CD4-positive, alpha-beta memory T cell (primary cell): ENCODE data around the gene PKDCC. TPM values are rescaled to one million over a fixed set of nuclear protein-coding genes. Genes with fewer than 3 reads are reported as not detected.
A peak's percentile ranks its signal among the peaks of the same experiment; 100 is the strongest.

Experiments
- CTCF ChIA-PET: fragments of 350-600 bp; sonication (Branson Sonifier 250); formaldehyde crosslinking; loops from one replicate; lab custom pipeline; 2021; ENCODE audit warnings: inconsistent platforms; ENCODE audit not compliant: partially characterized antibody; lab: Charles Lee
- POLR2A ChIA-PET: fragments of 350-600 bp; sonication (Branson Sonifier 250); formaldehyde crosslinking; loops from one replicate; lab custom pipeline; 2021; ENCODE audit not compliant: partially characterized antibody; lab: Charles Lee
- DNase-seq, 5 donors: peaks; one replicate each; pipeline versions ENCODE4 v3.0.0 to v3.0.0-alpha.2; 2020 to 2022; ENCODE audit warnings: mixed read lengths in 1 of 5
- H3K27ac ChIP-seq: one replicate; pipeline ENCODE4 v1.7.0; 2013; ENCODE audit warnings: low read depth, low read length
- H3K27me3 ChIP-seq: 2 replicates; pipeline ENCODE4 v1.7.0; 2013; ENCODE audit warnings: mild to moderate bottlenecking, low read length, moderate library complexity; ENCODE audit not compliant: insufficient read depth
- H3K36me3 ChIP-seq: 2 replicates; pipeline ENCODE4 v1.7.0; 2013; ENCODE audit warnings: mild to moderate bottlenecking, low read length, moderate library complexity; ENCODE audit not compliant: insufficient read depth
- H3K4me1 ChIP-seq: 2 replicates; pipeline ENCODE4 v1.7.0; 2013; ENCODE audit warnings: mild to moderate bottlenecking, low read length, moderate library complexity; ENCODE audit not compliant: insufficient read depth
- H3K4me3 ChIP-seq, 2 donors: one replicate each; pipeline ENCODE4 v1.7.0; 2013; ENCODE audit warnings: low read length in 2 of 2, mild to moderate bottlenecking in 1 of 2
- H3K9me3 ChIP-seq, 2 donors: one replicate each; pipeline ENCODE4 v1.7.0; 2013; ENCODE audit warnings: low read length in 2 of 2, control low read depth in 1 of 2; ENCODE audit not compliant: control insufficient read depth in 1 of 2
- H3K27ac Mint-ChIP-seq, 7 donors: one replicate each; pipeline ENCODE4 v1.8.0; 2020 to 2021; ENCODE audit warnings: mixed read lengths in 7 of 7, mild to moderate bottlenecking in 6 of 7, inconsistent platforms in 3 of 7, moderate library complexity in 3 of 7
- H3K27me3 Mint-ChIP-seq, 2 donors: one replicate each; pipeline ENCODE4 v1.8.0; 2020 to 2021; ENCODE audit warnings: mixed read lengths in 2 of 2
- H3K36me3 Mint-ChIP-seq, 2 donors: one replicate each; pipeline ENCODE4 v1.8.0; 2020 to 2021; ENCODE audit warnings: mixed read lengths in 2 of 2, inconsistent platforms in 1 of 2, mild to moderate bottlenecking in 1 of 2
- H3K4me1 Mint-ChIP-seq, 4 donors: one replicate each; pipeline ENCODE4 v1.8.0; 2020 to 2021; ENCODE audit warnings: mixed read lengths in 4 of 4, mild to moderate bottlenecking in 1 of 4
- H3K4me3 Mint-ChIP-seq, 8 donors: one replicate each; pipeline ENCODE4 v1.8.0; 2020 to 2021; ENCODE audit warnings: mixed read lengths in 8 of 8, mild to moderate bottlenecking in 7 of 8, moderate library complexity in 6 of 8, inconsistent platforms in 3 of 8
- H3K9me3 Mint-ChIP-seq, 8 donors: one replicate each; pipeline ENCODE4 v1.8.0; 2020 to 2021; ENCODE audit warnings: mixed read lengths in 8 of 8, mild to moderate bottlenecking in 5 of 8, inconsistent platforms in 3 of 8, moderate library complexity in 1 of 8
- intact Hi-C: fragments of 100-400 bp; cut with micrococcal nuclease; formaldehyde crosslinking; loops from one replicate; pipeline ENCODE4 v1.15.1; 2023
- polyA plus RNA-seq, 2 donors: library from polyadenylated mRNA; unstranded; fragments of 300-500 nt; fragmentation: Illumina TruSeq; gene quantifications; one replicate each; pipeline ENCODE4 v1.2.3, GENCODE V29; 2021
- total RNA-seq, 2 experiments: library from RNA; stranded (reverse); gene quantifications; one replicate each; pipeline ENCODE4 v1.2.3, GENCODE V29; 2021

The PKDCC gene
- total and polyA plus RNA-seq, 4 experiments from 2014 or later, result 0.41 TPM; not detected in 3

DNA sequence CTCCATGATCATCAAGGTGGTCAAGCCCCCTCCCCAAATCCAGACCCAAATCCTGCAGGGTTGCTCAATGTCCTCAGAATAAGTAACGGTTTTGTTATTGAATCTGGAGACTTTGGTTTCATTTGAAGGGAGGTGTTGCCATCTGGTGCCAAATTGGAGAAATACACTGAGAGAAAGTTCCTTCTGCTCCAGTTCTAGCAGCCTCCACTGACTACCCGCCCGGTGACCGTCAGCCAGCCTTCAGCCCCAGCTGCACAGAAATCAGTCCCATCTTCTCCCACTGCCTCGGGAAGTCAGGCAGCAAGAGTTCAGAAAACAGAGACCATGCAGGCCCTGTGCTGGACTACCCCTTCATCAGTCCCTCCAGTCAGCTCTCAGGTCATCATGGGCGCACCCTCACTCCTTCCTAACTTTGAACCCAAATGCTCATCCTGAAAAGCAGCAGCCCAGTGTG, 38.7 kb downstream of the PKDCC start:
- DNase-seq, result peak; percentile 57 to 65 (median 62)
- H3K4me3 ChIP-seq, result no peak overlapping the region
- H3K27me3 ChIP-seq, result no peaks in the 10 kb centered on the region
- POLR2A ChIA-PET, result interaction anchor here (0.9 to 2.5 kb wide), 3 partner anchors 214 to 245 kb away, joined by 3 to 9 read pairs (median 7); no protein-coding TSS in a partner anchor
- H3K4me1 Mint-ChIP-seq, result peaks cover 6 to 19% (median 10%) of the 10 kb centered on the region in 4 donors
- peaks cover 7% of the 10 kb centered on the region for H3K4me1 ChIP-seq
- H3K9me3 ChIP-seq, result no peaks in the 10 kb centered on the region
- H3K9me3 Mint-ChIP-seq, result no peaks in the 10 kb centered on the region
- H3K4me3 Mint-ChIP-seq, result no peak overlapping the region
- intact Hi-C loops, result loop anchor here (1.0 kb wide), 3 partner anchors 217 to 246 kb away; no protein-coding TSS in a partner anchor
- no peak overlapping the region for H3K27ac ChIP-seq
- H3K36me3 Mint-ChIP-seq, result no peaks in the 10 kb centered on the region
- peak overlapping the region in 1 of 7 donors; percentile 9 for H3K27ac Mint-ChIP-seq
- CTCF ChIA-PET, result interaction anchor here (0.7 to 13.4 kb wide), 35 partner anchors 9 to 305 kb away, joined by 3 to 357 read pairs (median 5); no protein-coding TSS in a partner anchor
- peaks cover 0 to 2% of the 10 kb centered on the region in 2 donors for H3K27me3 Mint-ChIP-seq
- no peaks in the 10 kb centered on the region for H3K36me3 ChIP-seq

DNA sequence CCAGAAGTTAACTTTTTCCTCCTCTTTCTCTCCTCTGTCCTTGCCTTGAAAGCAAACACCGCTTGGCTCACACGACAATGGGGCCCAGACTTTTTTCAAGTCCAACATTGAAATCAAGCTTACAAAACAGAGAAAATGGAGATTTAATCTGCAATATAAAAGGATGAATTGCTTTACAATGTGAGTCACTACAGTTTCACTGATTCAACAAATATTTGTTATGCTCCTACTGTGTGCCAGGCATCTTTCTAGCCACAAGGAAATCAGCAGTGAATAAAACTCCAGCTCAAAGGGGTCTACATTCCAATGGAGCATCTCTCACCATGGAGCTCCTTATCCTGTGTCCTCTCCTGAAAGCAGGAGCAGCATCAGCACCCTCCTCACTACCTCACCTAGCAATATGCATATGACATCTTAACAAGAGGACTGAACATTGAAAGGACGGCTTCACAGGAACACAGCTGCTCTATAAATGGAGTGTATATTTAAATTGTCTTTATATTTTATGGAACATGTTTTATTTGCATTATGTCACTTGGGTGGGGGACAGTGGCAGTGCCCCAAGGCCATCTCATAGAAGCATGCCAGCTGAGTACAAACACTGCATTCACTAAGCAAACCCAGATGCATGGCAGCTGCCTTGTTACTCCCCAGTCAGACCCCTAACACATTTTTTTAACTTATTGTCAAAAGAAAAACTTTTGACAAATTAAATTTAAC, 39.5 kb downstream of the PKDCC start:
- Mint-ChIP-seq H3K9me3 (no peaks in the 10 kb centered on the region), H3K4me1 (peaks cover 7 to 19% (median 13%) of the 10 kb centered on the region in 4 donors), H3K27me3 (peaks cover 0 to 2% of the 10 kb centered on the region in 2 donors), H3K36me3 (no peaks in the 10 kb centered on the region), H3K4me3 (no peak overlapping the region), H3K27ac (no peak overlapping the region)
- POLR2A ChIA-PET, result interaction anchor here (1.2 to 2.5 kb wide), 2 partner anchors 218 to 246 kb away, joined by 7 to 9 read pairs; no protein-coding TSS in a partner anchor
- peaks cover 7% of the 10 kb centered on the region for H3K4me1 ChIP-seq
- CTCF ChIA-PET, result interaction anchor here (0.7 to 13.4 kb wide), 33 partner anchors 8 to 306 kb away, joined by 3 to 357 read pairs (median 5); no protein-coding TSS in a partner anchor
- no peaks in the 10 kb centered on the region for H3K27me3 ChIP-seq
- H3K27ac ChIP-seq, result no peak overlapping the region
- intact Hi-C loops, result no loop called here
- no peak for DNase-seq
- H3K4me3 ChIP-seq, result no peak overlapping the region
- no peaks in the 10 kb centered on the region for H3K36me3 ChIP-seq
- no peaks in the 10 kb centered on the region for H3K9me3 ChIP-seq

DNA sequence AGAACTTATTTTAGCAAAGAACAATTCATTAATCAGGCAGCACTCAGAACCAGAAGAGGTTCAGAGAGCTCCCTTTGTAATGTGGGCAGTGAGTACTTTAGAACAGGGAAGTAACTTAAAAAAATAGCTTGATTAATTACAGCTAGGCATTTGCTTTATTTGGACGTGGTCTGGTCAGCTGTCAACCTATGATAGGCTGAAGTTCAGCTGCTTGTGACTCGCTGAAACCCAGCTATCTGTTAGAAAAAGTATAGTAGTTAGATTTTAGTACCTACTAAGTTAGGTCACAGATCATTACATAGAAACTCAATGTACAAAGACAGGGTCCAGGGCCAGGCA, 40.0 kb downstream of the PKDCC start:
- Mint-ChIP-seq H3K4me1 (peaks cover 6 to 22% (median 11%) of the 10 kb centered on the region in 4 donors), H3K36me3 (no peaks in the 10 kb centered on the region), H3K9me3 (no peaks in the 10 kb centered on the region), H3K27ac (no peak overlapping the region), H3K4me3 (no peak overlapping the region), H3K27me3 (peaks cover 0 to 2% of the 10 kb centered on the region in 2 donors)
- intact Hi-C loops, result no loop called here
- ChIA-PET CTCF (interaction anchor here (0.9 to 13.4 kb wide), 22 partner anchors 8 to 255 kb away, joined by 3 to 357 read pairs (median 7); no protein-coding TSS in a partner anchor), POLR2A (interaction anchor here (2.5 kb wide), 1 partner anchor 247 kb away, joined by 9 read pairs; no protein-coding TSS in a partner anchor)
- DNase-seq, result no peak
- Histone ChIP-seq H3K4me3 (no peak overlapping the region), H3K36me3 (no peaks in the 10 kb centered on the region), H3K27ac (no peak overlapping the region), H3K9me3 (no peaks in the 10 kb centered on the region), H3K27me3 (no peaks in the 10 kb centered on the region), H3K4me1 (peaks cover 11% of the 10 kb centered on the region)

DNA sequence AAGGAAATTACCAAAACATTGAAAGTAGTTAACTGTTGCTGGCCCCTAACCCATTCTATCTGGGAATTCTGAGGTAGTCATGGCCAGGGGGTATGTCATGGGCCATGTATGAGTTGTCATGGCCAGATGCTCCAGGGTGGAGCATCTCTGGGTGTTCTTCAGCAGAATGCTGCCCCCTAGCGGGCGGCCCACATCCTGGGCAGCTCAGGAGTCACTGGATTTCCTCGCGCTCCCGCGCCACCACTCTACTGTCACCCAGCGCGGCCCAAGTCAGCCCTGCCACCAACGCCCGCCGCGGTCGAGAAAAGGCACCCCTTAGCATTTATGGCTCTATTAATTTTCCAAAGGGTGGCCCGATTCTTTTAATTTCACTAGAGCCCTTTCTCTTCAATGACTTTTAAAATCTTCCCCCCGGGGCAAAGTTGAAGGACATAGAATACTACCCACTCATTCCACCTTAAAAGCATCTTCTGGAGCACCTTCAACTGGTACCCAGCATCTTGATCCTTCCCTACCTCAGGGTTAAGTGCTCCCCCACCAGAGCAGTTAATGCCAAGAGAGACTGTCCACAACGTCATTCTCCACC, 41.6 kb downstream of the PKDCC start:
- Histone ChIP-seq H3K27ac (no peak overlapping the region), H3K9me3 (no peaks in the 10 kb centered on the region), H3K27me3 (no peaks in the 10 kb centered on the region), H3K4me1 (peaks cover 12% of the 10 kb centered on the region), H3K4me3 (no peak overlapping the region), H3K36me3 (no peaks in the 10 kb centered on the region)
- ChIA-PET POLR2A (interaction anchor here (0.5 kb wide), 1 partner anchor 184 kb away, joined by 3 read pairs; no protein-coding TSS in a partner anchor), CTCF (interaction anchor here (0.7 to 13.4 kb wide), 9 partner anchors 106 to 1228 kb away, joined by 3 to 357 read pairs (median 4); no protein-coding TSS in a partner anchor)
- Mint-ChIP-seq H3K4me1 (peaks cover 4 to 22% (median 10%) of the 10 kb centered on the region in 4 donors), H3K9me3 (no peaks in the 10 kb centered on the region), H3K27ac (peak overlapping the region in 2 of 7 donors; percentile 50 to 65), H3K4me3 (peak overlapping the region in 1 of 8 donors; percentile 22), H3K27me3 (peaks cover 0 to 2% of the 10 kb centered on the region in 2 donors), H3K36me3 (no peaks in the 10 kb centered on the region)
- intact Hi-C loops, result no loop called here
- DNase-seq, result peak; percentile 29 to 66 (median 65)

DNA sequence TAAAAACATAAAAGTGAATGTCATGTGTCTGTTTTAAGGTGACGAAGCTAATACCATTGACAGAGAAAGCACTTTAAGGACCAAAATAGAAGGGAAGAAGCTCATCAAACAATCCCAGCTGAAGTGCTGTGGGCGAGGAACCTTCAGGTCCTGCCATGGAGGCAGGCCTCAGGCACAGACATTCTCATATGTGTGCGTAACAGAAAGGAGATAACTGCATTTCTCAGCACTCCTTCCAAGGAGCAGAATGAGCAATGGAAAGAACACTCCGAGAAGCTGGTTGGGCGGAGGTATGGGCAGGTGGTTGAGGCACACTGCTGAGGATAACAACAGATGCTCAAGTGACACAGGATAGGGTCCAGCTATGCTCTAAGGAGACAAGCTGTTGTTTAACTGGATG, 42.4 kb downstream of the PKDCC start:
- H3K27ac Mint-ChIP-seq, result no peak overlapping the region
- no peak overlapping the region for H3K4me3 Mint-ChIP-seq
- no peaks in the 10 kb centered on the region for H3K9me3 Mint-ChIP-seq
- peaks cover 12% of the 10 kb centered on the region for H3K4me1 ChIP-seq
- intact Hi-C loops, result no loop called here
- peaks cover 4 to 22% (median 10%) of the 10 kb centered on the region in 4 donors for H3K4me1 Mint-ChIP-seq
- no peaks in the 10 kb centered on the region for H3K9me3 ChIP-seq
- DNase-seq, result no peak
- H3K27me3 ChIP-seq, result no peaks in the 10 kb centered on the region
- no peak overlapping the region for H3K27ac ChIP-seq
- CTCF ChIA-PET, result interaction anchor here (0.8 to 13.4 kb wide), 13 partner anchors 16 to 253 kb away, joined by 3 to 357 read pairs (median 4); no protein-coding TSS in a partner anchor
- H3K36me3 Mint-ChIP-seq, result no peaks in the 10 kb centered on the region
- no peak overlapping the region for H3K4me3 ChIP-seq
- peaks cover 0 to 2% of the 10 kb centered on the region in 2 donors for H3K27me3 Mint-ChIP-seq
- no peaks in the 10 kb centered on the region for H3K36me3 ChIP-seq
- POLR2A ChIA-PET, result interaction anchor here (0.5 to 1.5 kb wide), 2 partner anchors 156 to 184 kb away, joined by 3 read pairs; no protein-coding TSS in a partner anchor

DNA sequence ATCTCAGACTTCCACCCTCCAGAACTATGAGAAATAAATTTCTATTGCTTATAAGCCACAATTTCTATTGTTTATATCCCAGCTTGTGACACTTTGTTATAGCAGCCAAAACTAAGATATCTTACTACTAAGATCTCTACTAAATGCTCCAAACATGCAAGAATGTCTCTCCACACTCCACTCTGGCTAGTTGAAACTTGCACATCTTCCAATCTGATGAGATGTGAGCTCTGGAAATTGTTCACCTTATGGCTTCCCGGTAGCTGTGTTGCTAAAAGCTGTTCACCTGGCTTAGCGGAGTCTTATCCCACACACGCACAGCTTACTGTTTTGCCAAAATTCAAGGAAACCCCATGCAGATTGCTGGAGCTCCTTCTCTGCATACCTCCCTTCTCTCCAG, 43.9 kb downstream of the PKDCC start:
- Mint-ChIP-seq H3K27ac (peak overlapping the region in 1 of 7 donors; percentile 31), H3K4me1 (peaks cover 4 to 19% (median 8%) of the 10 kb centered on the region in 4 donors), H3K27me3 (peaks cover 0 to 2% of the 10 kb centered on the region in 2 donors), H3K9me3 (no peaks in the 10 kb centered on the region), H3K4me3 (no peak overlapping the region), H3K36me3 (no peaks in the 10 kb centered on the region)
- ChIA-PET POLR2A (interaction anchor here (0.9 to 1.5 kb wide), 4 partner anchors 14 to 155 kb away, joined by 3 to 4 read pairs (median 4); no protein-coding TSS in a partner anchor), CTCF (interaction anchor here (1.2 to 13.4 kb wide), 8 partner anchors 15 to 240 kb away, joined by 3 to 357 read pairs (median 7); no protein-coding TSS in a partner anchor)
- DNase-seq, result no peak
- Histone ChIP-seq H3K36me3 (no peaks in the 10 kb centered on the region), H3K4me3 (no peak overlapping the region), H3K27ac (no peak overlapping the region), H3K27me3 (no peaks in the 10 kb centered on the region), H3K4me1 (peaks cover 13% of the 10 kb centered on the region), H3K9me3 (no peaks in the 10 kb centered on the region)
- intact Hi-C loops, result no loop called here
